HG03575 (cell line): ENCODE data around the gene NARF.

Experiments
- ATAC-seq: cut with Tn5 transposase; IDR thresholded peaks from one replicate; pipeline ENCODE4 v1.9.1; 2021; ENCODE audit not compliant: unreplicated experiment, insufficient number of reproducible peaks, low FRiP score; ENCODE audit errors: extremely low read depth

The NARF gene

DNA sequence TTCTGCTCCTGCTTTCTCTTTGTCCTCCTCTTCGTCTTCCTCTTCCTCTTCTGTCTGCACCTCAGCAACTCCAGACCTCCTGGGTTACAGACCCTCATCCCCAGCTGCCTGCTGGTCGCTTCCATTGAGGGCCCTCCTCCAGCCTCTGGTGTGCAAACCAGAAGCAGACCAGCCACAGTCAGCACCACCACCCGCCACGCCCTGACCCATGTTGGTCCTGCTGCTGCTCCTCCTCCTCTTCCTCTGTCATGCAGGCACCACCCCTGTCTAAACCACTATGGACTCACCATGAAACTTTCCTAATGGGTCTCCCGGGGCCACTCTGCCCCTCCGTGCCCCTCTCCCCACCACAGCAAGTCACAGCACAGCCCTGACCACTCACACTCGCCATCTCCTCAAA is 28.7 kb upstream of the NARF start:
- no peak for ATAC-seq

DNA sequence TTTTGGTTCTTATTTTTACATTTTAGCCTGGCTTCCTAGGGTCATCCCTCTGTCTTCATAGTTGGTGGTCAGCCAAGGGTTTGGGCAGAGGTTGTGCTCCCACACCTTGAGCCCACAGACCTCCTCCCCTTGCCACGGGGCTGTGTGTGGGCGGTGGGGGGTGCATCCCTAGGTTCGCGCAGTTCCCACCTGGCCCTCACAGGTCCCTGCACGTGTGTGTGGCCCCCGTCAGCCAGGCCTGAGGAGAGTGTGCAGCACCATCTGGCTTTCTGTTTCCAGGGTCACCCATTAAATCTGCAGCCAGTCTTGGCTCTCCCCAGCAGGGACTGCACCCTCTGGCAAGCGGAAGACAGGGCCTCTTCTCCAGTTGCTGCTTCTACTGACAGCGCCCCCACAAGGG is 26.5 kb upstream of the NARF start:
- ATAC-seq: no peak

DNA sequence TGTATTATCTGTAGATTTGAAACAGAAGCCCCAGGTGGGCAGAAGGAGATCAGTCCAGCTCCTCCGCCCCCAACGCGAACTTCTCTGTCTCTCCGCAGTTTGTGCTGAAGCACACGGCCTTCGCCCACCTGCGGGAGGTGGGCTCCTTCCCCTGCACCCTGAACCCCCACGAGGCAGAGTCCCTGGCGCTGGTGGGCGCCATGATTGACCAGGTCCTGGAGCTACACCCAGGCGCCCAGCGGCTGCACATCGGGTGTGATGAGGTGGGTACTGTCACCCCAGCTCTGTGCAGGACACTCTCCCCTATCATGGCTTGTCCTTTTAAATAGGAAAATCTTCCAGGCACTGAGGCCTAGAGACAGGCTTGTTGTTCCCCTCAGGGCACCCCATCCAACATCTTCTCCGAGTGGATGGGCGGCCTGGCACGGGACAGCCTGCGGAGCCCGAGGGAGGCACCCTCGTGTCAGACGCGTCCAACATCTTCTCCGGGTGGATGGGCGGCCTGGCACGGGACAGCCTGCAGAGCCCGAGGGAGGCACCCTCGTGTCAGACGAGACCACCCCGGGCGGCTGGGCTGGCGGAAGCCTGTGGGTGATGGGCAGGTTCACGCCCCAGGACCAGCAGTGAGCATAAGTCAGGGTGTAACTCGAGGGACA is 24.9 kb upstream of the NARF start:
- ATAC-seq: no peak

DNA sequence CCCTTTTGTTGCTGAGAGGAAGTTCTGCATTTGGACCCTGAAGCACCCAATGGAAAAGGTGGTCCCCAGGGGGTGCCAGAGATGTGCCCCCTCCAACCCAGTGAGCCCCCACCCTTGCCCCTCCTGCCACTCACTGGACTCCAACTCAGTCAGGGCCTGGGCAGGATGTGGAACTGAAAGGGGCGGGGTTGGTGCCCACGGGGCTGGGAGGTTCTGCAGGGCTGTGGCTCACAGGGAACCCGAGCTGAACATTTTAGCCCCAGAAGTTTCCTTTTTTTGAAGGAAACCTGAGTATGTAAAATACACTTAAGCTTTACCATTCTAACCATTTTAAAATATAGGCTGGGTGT is 24.4 kb upstream of the NARF start:
- no peak for ATAC-seq

DNA sequence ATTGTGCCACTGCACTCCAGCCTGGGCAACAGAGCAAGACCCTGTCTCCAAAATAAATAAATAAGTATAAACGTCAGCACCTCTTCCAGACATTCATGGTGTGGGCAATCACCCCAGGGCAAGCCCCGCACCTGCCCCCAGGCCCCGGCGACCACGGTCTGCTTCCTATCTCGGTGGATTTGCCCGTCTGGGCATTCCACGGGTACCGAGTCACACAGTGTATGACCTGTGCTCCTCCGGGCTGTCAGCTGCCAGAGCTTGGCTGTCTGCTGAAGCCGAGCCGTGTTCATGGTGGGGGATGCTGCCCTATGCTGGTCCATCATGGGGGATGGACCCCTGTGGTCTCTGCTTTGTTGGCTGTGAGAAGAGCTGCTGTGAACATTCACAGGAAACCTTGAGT is 23.4 kb upstream of the NARF start:
- ATAC-seq: no peak

DNA sequence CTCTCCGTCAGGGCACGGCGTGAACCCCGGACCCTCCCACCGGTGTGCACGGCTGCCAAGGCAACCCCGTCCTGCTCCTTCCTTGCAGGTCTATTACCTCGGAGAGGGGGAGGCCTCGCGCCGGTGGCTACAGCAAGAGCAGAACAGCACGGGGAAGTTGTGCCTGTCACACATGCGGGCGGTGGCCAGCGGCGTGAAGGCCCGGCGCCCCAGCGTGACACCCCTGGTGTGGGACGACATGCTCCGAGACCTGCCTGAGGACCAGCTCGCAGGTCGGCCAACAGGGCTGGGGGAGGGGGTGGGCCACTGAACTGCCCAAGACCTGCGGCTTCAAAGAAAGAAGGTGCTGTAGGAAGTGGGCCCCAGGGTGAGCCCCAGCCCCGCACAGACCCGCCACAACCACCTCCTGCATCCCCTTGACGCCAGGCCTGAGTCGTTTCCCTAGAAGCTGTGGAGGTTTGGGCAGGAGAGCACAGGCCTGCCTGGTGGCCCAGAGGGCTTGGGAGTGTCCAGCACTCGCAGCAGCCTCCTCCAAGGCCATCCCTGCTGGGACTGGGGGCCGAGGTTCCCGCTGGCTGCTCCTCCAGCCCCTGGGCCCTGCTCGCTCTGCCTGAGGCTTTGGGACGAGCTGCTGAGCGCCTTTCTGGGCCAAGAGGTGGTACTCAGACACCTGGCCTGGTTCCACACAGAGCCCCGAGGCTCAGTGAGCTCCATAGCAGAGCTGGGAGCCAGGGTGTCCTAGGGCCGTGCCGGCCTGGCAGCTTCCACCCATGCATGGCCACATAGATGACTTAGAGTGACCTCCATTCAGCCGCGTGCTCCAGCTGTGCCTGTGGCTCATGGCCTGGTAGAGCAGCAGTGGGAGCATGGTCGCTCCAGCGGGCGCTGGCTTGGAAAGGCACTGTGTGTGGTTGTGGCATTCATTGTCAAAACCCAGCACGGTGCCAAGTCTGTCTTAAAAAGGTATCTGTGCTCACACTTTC is 22.6 kb upstream of the NARF start:
- no peak for ATAC-seq

DNA sequence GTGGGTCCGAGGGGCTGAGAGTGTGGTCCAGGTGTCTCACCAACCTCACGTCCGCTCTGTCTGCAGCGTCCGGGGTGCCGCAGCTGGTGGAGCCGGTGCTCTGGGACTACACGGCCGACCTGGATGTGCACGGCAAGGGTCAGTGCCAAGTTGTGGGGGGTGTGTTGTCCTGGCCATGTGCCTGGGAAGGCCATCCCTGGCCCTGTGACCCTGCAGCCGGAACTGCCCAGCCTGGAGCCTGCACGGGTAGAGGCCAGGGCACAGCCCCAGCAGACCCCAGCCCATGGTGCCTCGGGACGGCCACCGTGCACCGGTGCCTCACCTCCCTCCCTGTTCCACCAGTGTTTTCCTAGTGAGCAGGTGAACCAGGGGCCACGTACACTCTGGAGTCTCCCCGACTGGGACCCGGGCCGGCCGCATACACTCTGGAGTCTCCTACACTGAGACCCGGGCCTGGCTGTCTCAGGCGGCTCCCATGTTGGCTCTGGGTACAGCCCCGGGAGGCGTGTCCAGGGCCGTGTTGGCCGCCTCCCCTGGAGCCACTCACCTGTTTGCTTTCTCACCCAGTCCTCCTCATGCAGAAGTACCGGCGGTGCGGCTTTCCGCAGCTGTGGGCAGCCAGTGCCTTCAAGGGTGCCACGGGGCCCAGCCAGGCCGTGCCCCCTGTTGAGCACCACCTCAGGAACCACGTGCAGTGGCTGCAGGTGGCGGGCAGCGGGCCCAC is 21.8 kb upstream of the NARF start:
- ATAC-seq: no peak

DNA sequence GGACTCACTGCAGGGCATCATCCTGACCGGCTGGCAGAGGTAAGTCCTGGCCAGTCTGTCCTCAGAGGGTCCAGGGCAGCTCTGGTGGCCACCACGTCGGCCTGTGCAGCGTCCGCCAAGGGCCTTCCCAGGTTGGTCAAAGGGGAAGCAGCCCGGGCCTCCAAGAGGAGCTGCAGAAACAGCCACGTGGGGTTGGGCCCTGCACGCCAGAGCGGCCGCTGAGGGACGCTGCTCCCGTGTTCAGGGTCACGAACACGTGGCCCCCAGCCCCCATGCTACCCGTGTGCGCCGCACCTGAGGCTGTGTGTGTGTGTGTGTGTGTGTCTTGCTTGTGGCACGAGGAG is 21.2 kb upstream of the NARF start:
- ATAC-seq: no peak

DNA sequence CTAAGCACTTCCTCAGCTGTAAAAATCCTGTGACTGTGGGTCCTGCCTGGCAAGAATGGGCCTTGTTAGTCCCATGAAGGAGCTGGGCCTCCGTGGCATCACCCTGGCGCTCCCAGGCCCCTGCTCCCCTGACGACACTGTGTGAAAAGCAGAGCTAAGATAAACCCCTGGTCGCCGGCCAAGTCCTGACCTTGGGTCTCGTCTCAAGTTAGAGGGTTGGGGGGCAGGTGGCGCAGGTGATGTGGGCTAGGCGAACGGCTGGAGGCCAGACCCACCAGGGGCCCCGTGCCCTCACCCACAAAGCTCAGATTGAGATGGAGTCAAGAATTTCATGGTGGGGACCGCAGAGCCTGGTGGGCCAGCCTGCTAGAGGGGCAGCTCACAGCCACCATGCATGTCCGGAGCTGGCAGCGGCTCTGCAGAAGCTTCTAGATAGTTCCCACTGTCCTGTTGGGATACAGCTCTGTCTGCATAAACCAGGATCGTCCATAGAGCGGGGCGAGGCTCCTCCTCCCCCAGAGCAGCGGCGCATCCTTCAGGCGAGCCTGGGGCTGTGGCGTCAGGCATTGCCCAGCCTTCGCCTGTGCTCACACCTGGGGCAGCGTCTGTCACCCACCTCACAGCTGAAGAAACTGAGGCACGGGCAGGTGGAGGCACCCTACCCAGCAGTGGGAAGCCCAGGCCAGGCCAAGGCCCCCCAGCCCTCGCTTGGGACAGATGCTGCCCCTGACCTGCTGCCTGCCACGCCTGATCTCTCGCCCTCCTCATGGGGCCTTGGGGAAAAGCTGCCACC is 19.9 kb upstream of the NARF start:
- no peak for ATAC-seq

DNA sequence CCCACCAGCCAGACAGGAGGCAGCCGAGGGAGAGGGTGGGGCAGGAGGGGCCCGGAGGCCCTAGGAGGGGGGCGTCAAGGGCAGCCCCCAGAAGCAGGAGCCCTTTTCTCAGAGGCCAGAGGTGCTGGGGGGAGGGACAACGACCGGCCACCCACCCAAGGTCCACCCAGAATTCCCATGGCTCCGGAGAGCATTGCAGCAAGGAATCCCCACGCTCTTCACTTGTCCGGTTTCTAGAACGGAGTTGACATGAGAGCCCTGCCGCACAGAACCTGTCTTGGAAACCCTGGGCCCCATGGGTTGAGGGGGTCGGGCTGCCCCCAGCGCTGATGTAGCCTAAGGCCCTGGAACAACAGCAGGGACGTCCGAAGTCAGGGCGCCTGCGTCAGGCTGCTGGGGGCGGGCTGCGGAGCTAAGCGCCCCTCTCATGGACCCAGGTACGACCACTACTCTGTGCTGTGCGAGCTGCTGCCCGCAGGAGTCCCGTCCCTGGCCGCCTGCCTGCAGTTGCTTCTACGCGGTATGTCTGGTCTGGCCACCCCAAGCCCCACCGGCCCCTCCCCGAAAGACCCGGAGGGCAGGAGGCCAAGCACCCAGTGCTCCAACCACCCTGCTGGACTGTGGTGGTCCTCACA is 19.2 kb upstream of the NARF start:
- no peak for ATAC-seq

DNA sequence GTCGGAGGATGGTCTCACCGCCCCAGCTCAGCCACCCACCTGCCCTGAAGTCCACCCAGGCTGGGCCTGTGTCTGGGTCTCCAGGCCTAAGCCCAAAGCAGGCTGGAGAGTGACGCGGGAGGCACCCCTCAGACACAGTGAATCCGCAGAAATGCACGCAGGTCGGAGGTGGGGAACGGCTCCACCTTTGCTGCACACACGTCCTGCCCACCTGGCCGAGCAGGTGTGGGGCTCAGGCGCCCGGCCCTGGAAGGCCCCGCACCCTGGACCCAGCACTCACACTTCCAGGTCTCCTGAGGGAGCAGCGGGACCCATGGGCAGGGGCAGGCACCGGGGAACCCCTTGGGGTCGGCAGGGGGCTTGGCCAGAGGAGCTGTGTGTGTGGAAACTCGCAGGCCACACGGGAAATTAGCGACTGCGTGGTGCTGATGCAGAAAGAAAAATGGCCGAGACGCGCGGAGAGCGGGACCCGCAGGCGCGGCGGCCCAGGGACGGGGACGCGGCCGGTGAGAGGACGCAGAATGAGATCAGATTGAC is 18.6 kb upstream of the NARF start:
- ATAC-seq: no peak

DNA sequence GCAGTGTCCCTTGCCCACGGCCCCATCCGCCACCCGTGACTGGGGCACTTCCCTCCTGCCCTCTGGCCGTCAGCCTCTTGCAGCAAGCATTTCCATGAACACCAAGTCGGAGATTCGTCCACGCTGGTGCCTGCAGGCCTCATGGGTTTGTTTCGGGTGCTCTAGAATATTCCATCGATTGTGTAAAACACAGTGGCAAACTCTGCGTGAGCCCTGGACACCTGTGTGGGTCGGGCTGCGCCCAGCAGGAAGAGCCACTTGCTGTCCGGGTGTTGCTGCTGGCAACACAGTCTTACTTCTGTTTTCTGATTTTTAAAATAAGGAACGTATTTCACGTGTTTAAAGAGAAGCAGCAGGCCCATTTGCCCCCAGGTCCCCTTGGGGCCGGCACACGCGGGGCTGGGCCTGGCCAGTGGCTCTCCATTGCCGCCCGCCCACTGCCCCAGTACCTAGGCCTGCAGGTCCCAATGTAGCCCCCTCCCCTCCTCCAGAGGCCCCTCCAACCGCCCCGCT is 18.0 kb upstream of the NARF start:
- ATAC-seq: no peak

DNA sequence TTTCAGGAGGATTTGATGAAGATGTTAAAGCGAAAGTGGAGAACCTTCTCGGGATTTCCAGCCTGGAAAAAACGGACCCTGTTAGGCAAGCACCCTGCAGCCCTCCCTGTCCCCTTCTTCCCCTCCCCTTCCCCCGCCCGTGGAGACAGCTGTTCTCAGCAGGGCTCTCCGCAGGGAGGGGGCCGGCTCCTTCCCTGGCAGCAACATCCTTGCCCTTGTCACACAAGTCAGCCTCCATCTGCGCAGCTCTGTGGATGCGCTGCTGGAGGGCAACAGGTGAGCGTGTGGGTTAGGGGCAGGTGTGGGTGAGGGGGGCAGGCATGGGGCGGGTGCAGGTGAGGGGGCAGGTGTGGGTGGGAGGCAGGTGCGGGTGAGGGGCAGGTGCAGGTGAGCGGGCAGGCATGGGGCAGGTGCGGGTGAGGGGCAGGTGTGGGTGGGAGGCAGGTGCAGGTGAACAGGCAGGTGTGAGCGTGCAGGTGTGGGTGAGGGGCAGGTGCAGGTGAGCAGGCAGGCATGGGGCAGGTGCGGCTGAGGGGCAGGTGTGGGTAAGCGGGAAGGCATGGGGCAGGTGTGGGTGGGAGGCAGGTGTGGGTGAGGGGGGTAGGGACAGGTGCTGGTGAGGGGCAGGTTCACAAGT is 17.4 kb upstream of the NARF start:
- ATAC-seq: no peak

DNA sequence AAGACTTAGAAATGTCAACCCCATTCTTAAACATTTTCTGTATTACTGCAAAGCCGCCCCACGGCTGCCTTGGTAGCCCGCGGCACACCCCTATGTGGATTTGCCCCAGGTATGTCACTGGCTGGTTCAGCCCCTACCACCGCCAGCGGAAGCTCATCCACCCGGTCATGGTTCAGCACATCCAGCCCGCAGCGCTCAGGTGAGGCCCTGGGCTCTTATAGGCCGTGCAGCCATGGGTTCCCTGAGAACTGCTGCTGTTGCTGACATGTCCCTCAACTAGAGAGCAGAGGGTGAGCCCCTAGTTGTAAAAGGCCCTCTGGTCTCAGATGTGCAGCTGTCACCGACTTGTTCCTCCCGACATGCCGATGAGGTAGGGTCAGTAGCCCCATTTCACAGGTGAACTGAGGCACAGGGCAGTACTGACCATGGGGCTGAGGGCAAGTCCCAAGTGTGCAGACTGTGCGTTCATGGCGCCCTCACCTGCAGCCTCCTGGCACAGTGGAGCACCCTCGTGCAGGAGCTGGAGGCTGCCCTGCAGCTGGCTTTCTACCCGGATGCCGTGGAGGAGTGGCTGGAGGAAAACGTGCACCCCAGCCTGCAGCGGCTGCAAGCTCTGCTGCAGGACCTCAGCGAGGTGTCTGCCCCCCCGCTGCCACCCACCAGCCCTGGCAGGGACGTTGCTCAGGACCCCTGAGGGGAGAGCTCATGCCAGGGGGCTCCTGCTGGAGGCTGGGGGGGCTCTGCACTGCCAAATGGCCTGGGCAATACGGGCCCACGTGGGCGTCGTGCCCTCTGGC is 16.7 kb upstream of the NARF start:
- ATAC-seq: no peak

DNA sequence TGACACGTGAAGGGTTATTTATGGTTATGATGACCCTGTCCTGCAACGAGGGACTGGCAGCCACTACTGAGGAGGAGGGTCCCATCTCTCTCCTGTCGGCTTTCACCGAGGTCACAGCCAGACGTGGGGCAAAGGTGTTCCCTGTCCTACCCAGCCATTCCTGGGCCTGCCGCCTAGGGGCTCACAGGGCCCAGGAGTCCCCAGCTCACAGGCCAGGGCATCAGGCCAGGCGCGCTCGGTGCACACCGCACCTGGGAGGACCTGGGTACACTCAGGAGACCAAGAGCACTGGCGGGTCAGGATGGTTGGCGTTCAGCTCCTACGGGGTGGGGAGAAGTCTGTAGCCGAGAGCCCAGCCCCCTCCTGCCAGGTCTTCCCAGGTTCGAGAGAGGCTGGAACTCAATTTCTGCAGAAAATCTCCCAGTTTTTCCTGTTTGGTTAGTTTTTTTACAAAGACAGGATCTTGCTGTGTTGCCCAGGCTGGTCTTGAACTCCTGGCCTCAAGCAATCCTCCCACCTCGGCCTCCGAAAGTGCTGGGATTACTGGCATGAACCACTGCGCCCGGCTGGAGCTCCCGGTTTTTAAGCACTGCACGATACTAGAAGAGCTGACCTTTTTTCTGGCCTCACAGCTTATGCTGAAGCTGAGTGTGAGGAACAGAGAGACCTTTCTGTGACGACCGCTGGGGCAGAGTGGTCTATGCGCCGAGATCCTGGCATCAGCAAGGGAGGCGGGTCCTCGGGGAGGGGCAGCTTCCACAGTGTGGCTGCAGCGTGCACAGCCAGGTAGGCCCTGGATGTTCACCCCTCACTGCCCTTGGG is 15.7 kb upstream of the NARF start:
- ATAC-seq: no peak

DNA sequence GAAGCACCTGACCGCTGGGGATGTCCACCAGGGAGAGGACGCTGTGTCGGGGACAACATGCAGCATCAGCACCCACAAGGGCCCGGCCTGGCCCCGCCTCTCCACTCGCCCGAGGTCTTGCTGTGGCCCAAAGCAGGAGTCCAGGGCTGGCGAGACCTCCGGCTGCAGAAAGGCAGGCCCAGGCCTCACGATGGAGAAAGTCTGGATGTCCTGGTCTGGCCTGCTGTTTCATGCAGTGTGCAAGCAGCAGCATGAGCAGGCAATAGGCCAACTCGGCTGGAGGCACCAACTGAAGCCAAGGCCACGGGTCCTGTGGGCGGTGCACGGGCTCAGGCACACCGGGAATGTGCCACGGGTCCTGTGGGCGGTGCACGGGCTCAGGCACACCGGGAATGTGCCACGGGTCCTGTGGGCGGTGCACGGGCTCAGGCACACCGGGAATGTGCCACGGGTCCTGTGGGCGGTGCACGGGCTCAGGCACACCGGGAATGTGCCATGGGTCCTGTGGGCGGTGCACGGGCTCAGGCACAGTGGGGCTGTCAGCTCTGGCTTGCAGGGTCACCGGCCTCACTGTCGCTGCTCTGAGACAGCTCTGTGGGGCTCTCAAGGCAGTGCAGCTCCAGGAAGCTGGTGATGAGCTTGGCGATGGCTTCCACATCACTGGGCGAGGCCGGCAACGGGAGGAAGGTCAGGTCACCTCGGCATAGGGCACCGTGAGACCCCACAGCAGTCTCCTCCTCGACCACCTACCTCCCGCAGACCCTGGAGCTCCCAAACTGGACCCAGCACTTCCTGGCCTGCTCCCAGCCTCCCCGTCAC is 14.9 kb upstream of the NARF start:
- no peak for ATAC-seq
